HL-60 (cell line): Measurements from ENCODE around the gene ACOX3.

Source experiments
- DNase-seq, 2 experiments: peaks; one replicate each; pipeline ENCODE4 v3.0.0-alpha.2; 2010 to 2020; ENCODE audit warnings: low read depth in 1 of 2, low spot score in 1 of 2
- H3K27ac ChIP-seq: fragments of 250-450 bp; sonication (Bioruptor Pico); replicated peaks from 2 replicates; pipeline ENCODE4 v1.5.1; 2020; ENCODE audit warnings: mild to moderate bottlenecking, moderate library complexity
- H3K27me3 ChIP-seq: fragments of 250-450 bp; sonication (Bioruptor Pico); 2 replicates; pipeline ENCODE4 v1.5.1; 2021; ENCODE audit warnings: mild to moderate bottlenecking, moderate library complexity; ENCODE audit not compliant: insufficient read depth, poor library complexity, severe bottlenecking
- H3K4me3 ChIP-seq: replicated peaks from 2 replicates; pipeline ENCODE4 v1.5.1; 2011; ENCODE audit warnings: mild to moderate bottlenecking, control low read depth, low read length; ENCODE audit not compliant: insufficient read depth
- GABPA ChIP-seq: IDR thresholded peaks from 2 replicates; pipeline ENCODE4 v1.6.1; 2012; ENCODE audit warnings: low read depth
- POLR2AphosphoS5 ChIP-seq: IDR thresholded peaks from 2 replicates; pipeline ENCODE4 v1.6.1; 2012; ENCODE audit warnings: low read depth
- SPI1 ChIP-seq: IDR thresholded peaks from 2 replicates; pipeline ENCODE4 v1.6.1; 2012; ENCODE audit warnings: low read depth, mild to moderate bottlenecking, borderline replicate concordance
- TF ChIP-seq, protein P1 (sequence below): IDR thresholded peaks from one replicate; pipeline ENCODE4 v1.5.1; 2011; ENCODE audit warnings: low read length, control low read depth, inconsistent platforms; ENCODE audit not compliant: insufficient read depth
- TF ChIP-seq, protein P2 (sequence below): IDR thresholded peaks from 2 replicates; pipeline ENCODE4 v1.6.1; 2012; ENCODE audit warnings: low read depth; ENCODE audit not compliant: insufficient replicate concordance

ACOX3 gene

DNA sequence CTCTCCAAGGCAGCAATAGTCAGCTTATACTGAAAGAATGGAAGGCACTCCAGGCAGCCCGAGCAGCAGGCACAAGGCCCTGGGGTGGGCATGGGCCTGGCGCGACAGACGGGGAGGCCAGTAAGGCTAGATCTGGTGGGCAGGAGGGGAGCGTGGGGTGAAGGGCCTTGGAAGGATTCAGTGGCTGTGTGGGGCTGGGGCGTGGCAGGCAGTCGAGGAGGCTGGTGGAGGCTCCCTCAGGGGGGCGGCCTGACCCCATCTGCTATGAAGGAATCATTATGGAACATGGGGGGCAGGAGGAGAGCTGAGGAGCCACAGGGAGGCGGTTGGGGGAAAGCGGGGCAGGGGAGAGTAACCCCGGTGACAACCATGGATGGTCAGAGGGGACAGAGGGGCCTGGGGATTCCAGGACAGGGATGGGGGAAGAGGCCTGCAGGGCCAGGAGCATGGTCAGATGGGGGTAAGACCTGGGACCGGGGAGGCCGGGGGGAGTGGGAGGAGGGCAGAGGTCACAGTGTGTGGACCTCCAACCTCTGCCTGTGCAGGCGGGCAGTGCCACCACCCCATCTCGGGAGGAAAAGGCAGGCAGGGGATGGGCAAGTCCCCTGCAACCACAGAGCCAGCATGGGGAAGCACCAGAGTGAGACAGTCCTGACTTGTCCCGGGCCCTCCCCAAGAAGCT, 70.3 kb downstream of the ACOX3 start:
- H3K27me3 ChIP-seq = no peaks in the 10 kb centered on the region
- TF ChIP-seq, protein P1, sequence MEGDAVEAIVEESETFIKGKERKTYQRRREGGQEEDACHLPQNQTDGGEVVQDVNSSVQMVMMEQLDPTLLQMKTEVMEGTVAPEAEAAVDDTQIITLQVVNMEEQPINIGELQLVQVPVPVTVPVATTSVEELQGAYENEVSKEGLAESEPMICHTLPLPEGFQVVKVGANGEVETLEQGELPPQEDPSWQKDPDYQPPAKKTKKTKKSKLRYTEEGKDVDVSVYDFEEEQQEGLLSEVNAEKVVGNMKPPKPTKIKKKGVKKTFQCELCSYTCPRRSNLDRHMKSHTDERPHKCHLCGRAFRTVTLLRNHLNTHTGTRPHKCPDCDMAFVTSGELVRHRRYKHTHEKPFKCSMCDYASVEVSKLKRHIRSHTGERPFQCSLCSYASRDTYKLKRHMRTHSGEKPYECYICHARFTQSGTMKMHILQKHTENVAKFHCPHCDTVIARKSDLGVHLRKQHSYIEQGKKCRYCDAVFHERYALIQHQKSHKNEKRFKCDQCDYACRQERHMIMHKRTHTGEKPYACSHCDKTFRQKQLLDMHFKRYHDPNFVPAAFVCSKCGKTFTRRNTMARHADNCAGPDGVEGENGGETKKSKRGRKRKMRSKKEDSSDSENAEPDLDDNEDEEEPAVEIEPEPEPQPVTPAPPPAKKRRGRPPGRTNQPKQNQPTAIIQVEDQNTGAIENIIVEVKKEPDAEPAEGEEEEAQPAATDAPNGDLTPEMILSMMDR = no peak
- TF ChIP-seq, protein P2, sequence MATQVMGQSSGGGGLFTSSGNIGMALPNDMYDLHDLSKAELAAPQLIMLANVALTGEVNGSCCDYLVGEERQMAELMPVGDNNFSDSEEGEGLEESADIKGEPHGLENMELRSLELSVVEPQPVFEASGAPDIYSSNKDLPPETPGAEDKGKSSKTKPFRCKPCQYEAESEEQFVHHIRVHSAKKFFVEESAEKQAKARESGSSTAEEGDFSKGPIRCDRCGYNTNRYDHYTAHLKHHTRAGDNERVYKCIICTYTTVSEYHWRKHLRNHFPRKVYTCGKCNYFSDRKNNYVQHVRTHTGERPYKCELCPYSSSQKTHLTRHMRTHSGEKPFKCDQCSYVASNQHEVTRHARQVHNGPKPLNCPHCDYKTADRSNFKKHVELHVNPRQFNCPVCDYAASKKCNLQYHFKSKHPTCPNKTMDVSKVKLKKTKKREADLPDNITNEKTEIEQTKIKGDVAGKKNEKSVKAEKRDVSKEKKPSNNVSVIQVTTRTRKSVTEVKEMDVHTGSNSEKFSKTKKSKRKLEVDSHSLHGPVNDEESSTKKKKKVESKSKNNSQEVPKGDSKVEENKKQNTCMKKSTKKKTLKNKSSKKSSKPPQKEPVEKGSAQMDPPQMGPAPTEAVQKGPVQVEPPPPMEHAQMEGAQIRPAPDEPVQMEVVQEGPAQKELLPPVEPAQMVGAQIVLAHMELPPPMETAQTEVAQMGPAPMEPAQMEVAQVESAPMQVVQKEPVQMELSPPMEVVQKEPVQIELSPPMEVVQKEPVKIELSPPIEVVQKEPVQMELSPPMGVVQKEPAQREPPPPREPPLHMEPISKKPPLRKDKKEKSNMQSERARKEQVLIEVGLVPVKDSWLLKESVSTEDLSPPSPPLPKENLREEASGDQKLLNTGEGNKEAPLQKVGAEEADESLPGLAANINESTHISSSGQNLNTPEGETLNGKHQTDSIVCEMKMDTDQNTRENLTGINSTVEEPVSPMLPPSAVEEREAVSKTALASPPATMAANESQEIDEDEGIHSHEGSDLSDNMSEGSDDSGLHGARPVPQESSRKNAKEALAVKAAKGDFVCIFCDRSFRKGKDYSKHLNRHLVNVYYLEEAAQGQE = no peak
- TF ChIP-seq POLR2AphosphoS5 (no peak), GABPA (no peak), SPI1 (no peak)
- H3K27ac ChIP-seq = no peak overlapping the region
- H3K4me3 ChIP-seq = no peak overlapping the region
- no peak for DNase-seq

DNA sequence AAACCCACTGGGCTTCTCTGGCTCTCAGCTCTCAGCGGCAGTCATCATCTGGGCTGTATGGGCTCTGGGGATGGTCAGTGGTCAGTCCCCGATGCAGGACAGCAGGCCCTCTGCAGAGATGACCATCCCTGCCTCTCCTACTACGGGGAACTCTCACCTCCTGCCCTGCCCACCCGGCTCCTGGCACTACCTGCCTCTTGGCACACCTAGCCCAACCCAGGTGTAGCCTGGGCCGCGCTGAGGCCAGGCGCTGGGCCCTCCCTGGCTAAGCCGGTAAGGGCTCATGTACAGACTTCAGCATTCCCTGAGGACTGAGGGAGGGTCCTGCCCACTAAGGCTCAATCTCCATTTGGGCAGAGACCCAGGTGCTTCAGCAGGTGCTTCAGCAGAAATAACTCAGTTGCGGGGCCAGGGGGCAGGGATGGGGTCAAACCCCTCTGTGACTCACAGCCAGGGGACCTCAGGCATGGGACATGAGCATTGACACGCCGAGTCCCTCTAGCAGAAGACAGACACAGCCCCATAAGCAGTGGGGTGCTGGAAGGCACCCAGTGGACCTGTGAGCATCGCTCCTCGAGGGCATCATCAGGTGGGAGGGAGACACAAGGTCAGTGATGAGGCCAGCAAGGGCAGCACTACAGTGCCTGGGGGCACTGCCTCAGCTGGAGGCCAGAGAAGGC, 71.0 kb downstream of the ACOX3 start:
- no peak for DNase-seq
- TF ChIP-seq, protein P2 = no peak
- TF ChIP-seq, protein P1 = no peak
- TF ChIP-seq GABPA (no peak), POLR2AphosphoS5 (no peak), SPI1 (no peak)
- no peaks in the 10 kb centered on the region for H3K27me3 ChIP-seq
- H3K27ac ChIP-seq = no peak overlapping the region
- H3K4me3 ChIP-seq = no peak overlapping the region

DNA sequence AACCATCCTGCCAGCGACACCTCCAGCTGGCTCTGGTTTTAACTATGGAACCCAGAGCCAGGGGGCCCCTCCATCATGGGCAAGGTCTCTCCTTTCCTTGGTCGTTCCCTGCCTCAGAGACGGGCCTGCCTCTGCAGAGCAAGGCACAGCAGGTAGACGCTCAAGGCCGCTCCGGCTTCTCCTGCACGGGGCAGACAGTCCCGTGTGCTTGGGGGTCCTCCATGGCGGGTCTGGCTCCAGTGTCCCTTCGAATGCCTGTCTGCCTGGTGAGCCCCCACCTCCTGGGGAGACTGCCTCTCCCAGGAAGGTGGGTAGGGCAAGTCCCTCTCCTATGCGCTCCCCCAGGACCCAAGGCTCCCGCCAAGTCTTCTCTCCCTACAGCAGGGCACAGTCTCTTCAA, 71.5 kb downstream of the ACOX3 start:
- TF ChIP-seq POLR2AphosphoS5 (no peak), SPI1 (no peak), GABPA (no peak)
- TF ChIP-seq, protein P1 = no peak
- TF ChIP-seq, protein P2 = no peak
- Histone ChIP-seq H3K4me3 (no peak overlapping the region), H3K27ac (no peak overlapping the region), H3K27me3 (no peaks in the 10 kb centered on the region)
- no peak for DNase-seq
